B cell (primary cell): ENCODE data around the gene CTSO. TPM values are rescaled to one million over a fixed set of nuclear protein-coding genes. Genes with fewer than 3 reads are reported as not detected.

Source experiments
- ATAC-seq: fragments of 200-7000 bp; cut with Tn5 transposase; one replicate; pipeline ENCODE4 v1.10.0; 2021; ENCODE audit warnings: low read depth, mild to moderate bottlenecking, moderate number of reproducible peaks, moderate library complexity
- CTCF ChIA-PET: fragments of 350-600 bp; sonication (Branson Sonifier 250); formaldehyde crosslinking; loops from one replicate; lab custom pipeline; 2021; ENCODE audit warnings: antibody characterized with exemption, inconsistent platforms; lab: Charles Lee
- POLR2A ChIA-PET: fragments of 350-600 bp; sonication (Branson Sonifier 250); formaldehyde crosslinking; loops from one replicate; lab custom pipeline; 2021; ENCODE audit warnings: antibody characterized with exemption; lab: Charles Lee
- DNase-seq: peaks from one replicate; pipeline ENCODE4 v3.0.0; 2013
- H2AFZ ChIP-seq: 2 replicates; pipeline ENCODE4 v1.6.1; 2012; ENCODE audit warnings: mild to moderate bottlenecking, low read depth, low read length; ENCODE audit not compliant: insufficient read depth, poor library complexity, severe bottlenecking
- H3K27ac ChIP-seq, 2 donors: 1 replicate in 1 of 2; 2 replicates in 1 of 2; pipeline ENCODE4 v1.5.1; 2012 to 2013; ENCODE audit warnings: low read length in 2 of 2, mild to moderate bottlenecking in 2 of 2, moderate library complexity in 1 of 2
- H3K27me3 ChIP-seq, 4 experiments: fragments of 200-600 bp in 1 of 4; sonication (generic) in 1 of 4; replicated peaks in 1 of 4; 1 replicate in 2 of 4; 2 replicates in 2 of 4; pipeline versions ENCODE4 v1.6.1 to v1.7.0; 2013 to 2016; ENCODE audit warnings: low read length in 3 of 4, mild to moderate bottlenecking in 2 of 4, mixed read lengths in 1 of 4, moderate library complexity in 1 of 4; ENCODE audit not compliant: insufficient read depth in 4 of 4, control insufficient read depth in 3 of 4; ENCODE audit errors: control extremely low read depth in 1 of 4
- H3K36me3 ChIP-seq, 2 experiments: replicated peaks in 1 of 2; 1 replicate in 1 of 2; 2 replicates in 1 of 2; pipeline versions ENCODE4 v1.6.1 to v1.7.1; 2013; ENCODE audit warnings: low read length in 1 of 2; ENCODE audit not compliant: insufficient read depth in 2 of 2, control insufficient read depth in 1 of 2; ENCODE audit errors: control extremely low read depth in 1 of 2, extremely low read depth in 1 of 2
- H3K4me1 ChIP-seq, 2 donors: fragments of 200-600 bp in 1 of 2; sonication (generic) in 1 of 2; 1 replicate in 1 of 2; 2 replicates in 1 of 2; pipeline versions ENCODE4 v1.5.1 to v1.6.1; 2013 to 2017; ENCODE audit warnings: low read length in 2 of 2; ENCODE audit not compliant: control insufficient read depth in 2 of 2, insufficient read depth in 2 of 2
- H3K4me2 ChIP-seq: replicated peaks from 2 replicates; pipeline ENCODE3; 2012; ENCODE audit warnings: mild to moderate bottlenecking, low read depth, low read length; ENCODE audit not compliant: poor library complexity, severe bottlenecking
- H3K4me3 ChIP-seq, 5 experiments: fragments of 200-600 bp in 1 of 5; sonication (generic) in 1 of 5; 1 replicate in 3 of 5; 2 replicates in 2 of 5; pipeline versions ENCODE4 v1.5.1 to v1.7.0; 2011 to 2016; ENCODE audit warnings: low read length in 4 of 5, mild to moderate bottlenecking in 4 of 5, low read depth in 2 of 5, control low read depth in 1 of 5, moderate library complexity in 1 of 5; ENCODE audit not compliant: insufficient read depth in 1 of 5; ENCODE audit errors: control extremely low read depth in 1 of 5, extremely low read depth in 1 of 5
- H3K79me2 ChIP-seq: fragments of 200-600 bp; sonication (generic); one replicate; pipeline ENCODE4 v1.6.0; 2016; ENCODE audit warnings: low read length; ENCODE audit not compliant: control insufficient read depth, insufficient read depth
- H3K9ac ChIP-seq: fragments of 200-600 bp; sonication (generic); 2 replicates; pipeline ENCODE4 v1.6.1; 2017; ENCODE audit warnings: mild to moderate bottlenecking, low read length, moderate library complexity
- H3K9me3 ChIP-seq, 3 donors: one replicate each; pipeline versions ENCODE4 v1.6.1 to v1.7.1; 2013; ENCODE audit warnings: low read length in 2 of 3; ENCODE audit not compliant: control insufficient read depth in 2 of 3, insufficient read depth in 1 of 3; ENCODE audit errors: control extremely low read depth in 1 of 3
- H4K20me1 ChIP-seq: 2 replicates; pipeline ENCODE4 v1.6.0; 2012; ENCODE audit warnings: mild to moderate bottlenecking, low read length; ENCODE audit not compliant: insufficient read depth, control insufficient read depth, poor library complexity, severe bottlenecking
- H3K27ac Mint-ChIP-seq: one replicate; pipeline ENCODE4 v1.8.0; 2021; ENCODE audit warnings: mixed read lengths
- H3K27me3 Mint-ChIP-seq: one replicate; pipeline ENCODE4 v1.8.0; 2021; ENCODE audit warnings: mixed read lengths
- H3K4me1 Mint-ChIP-seq: one replicate; pipeline ENCODE4 v1.8.0; 2021; ENCODE audit warnings: mixed read lengths
- H3K4me3 Mint-ChIP-seq: one replicate; pipeline ENCODE4 v1.8.0; 2021; ENCODE audit warnings: mixed read lengths
- H3K9me3 Mint-ChIP-seq: one replicate; pipeline ENCODE4 v1.8.0; 2022; ENCODE audit warnings: mixed read lengths; ENCODE audit not compliant: insufficient read depth
- EZH2 ChIP-seq: IDR thresholded peaks from 2 replicates; pipeline ENCODE4 v1.6.1; 2012; ENCODE audit warnings: borderline replicate concordance, low read depth, mild to moderate bottlenecking, moderate library complexity, low read length; ENCODE audit not compliant: insufficient read depth, poor library complexity, severe bottlenecking
- WGBS: methylation state at CpG from one replicate; pipeline ENCODE4 v1.1.5; 2013; ENCODE audit warnings: missing lambda C conversion rate; ENCODE audit not compliant: insufficient coverage; 5-methylcytosine and 5-hydroxymethylcytosine counted together
- intact Hi-C: fragments of 100-400 bp; cut with micrococcal nuclease; formaldehyde crosslinking; loops from one replicate; pipeline ENCODE4 v1.10.0; 2022
- polyA plus RNA-seq: library from polyadenylated mRNA; depleted of rRNA; stranded (reverse); fragments of >200 nt; gene quantifications from 2 replicates; pipeline ENCODE4 v1.2.3, GENCODE V29; 2012
- total RNA-seq, 2 donors: library from RNA; stranded (reverse); fragments of 120-200 nt in 1 of 2; gene quantifications; 1 replicate in 1 of 2; 2 replicates in 1 of 2; pipeline versions ENCODE4 v1.2.3 to v1.2.4, GENCODE V29; 2013 to 2022
- TF ChIP-seq, protein P1 (sequence below): fragments of 200-600 bp; IDR thresholded peaks from one replicate; pipeline ENCODE4 v1.8.0; 2022; ENCODE audit warnings: antibody characterized with exemption, mild to moderate bottlenecking

Gene CTSO
- total and polyA plus RNA-seq, 2 donors (not counting 1 experiment from before 2014, with no cell fraction given), result 8.5 to 15.5 TPM

DNA sequence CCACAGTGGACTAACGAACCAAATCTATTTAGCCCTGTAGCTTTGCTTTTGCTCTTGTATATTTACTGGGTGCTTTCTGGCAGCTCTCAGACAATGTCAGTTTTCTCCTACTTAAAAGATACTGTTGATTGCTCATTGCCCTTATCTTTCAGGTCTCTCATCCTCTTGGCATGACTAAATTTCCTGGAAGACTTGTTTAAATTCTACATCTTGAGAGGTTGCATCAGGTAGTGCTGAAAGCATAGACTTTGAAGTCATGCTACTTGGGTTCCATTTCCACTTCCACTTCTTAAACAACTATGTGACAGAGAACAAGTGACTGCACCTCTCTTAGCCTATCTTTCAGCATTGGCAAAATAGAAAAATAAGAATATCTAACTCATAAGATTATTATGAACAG, 41.8 kb downstream of the CTSO start:
- TF ChIP-seq EZH2, result no peak
- TF ChIP-seq, protein P1, sequence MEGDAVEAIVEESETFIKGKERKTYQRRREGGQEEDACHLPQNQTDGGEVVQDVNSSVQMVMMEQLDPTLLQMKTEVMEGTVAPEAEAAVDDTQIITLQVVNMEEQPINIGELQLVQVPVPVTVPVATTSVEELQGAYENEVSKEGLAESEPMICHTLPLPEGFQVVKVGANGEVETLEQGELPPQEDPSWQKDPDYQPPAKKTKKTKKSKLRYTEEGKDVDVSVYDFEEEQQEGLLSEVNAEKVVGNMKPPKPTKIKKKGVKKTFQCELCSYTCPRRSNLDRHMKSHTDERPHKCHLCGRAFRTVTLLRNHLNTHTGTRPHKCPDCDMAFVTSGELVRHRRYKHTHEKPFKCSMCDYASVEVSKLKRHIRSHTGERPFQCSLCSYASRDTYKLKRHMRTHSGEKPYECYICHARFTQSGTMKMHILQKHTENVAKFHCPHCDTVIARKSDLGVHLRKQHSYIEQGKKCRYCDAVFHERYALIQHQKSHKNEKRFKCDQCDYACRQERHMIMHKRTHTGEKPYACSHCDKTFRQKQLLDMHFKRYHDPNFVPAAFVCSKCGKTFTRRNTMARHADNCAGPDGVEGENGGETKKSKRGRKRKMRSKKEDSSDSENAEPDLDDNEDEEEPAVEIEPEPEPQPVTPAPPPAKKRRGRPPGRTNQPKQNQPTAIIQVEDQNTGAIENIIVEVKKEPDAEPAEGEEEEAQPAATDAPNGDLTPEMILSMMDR, result no peak

DNA sequence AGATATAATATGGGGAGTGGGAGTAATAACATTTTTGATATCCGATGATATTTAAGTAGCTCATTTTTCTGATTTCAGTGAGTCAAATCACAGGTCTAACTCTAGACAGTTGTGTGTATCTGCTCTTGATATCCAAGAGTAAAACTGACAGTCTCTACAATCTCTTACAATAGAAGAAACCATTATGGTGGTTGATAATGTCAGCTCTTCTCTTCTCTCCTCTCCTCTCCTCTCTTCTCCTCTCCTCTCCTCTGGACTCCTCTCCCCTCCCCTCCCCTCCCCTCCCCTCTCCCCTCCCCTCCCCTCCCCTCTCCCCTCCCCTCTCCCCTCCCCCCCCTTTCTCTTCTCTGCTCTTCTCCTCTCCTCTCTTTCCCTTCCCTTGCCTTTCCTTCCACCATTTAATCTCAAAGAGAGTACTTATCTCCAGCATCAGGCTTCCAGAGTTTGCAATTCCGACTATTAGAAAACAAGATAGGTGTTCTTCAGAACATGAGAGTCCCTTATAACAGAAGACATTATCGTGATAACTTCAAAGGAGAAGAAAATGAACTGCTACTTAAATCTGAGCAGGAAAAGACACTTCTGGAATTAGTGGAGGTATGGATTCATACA, 43.9 kb downstream of the CTSO start:
- DNase-seq (no peak), ATAC-seq (no peak)
- WGBS, result no CpG with 5 or more reads among the region's 3 CpGs
- H3K4me1 ChIP-seq, result no peaks in the 10 kb centered on the region
- no peaks in the 10 kb centered on the region for H3K79me2 ChIP-seq
- no peak overlapping the region for H2AFZ ChIP-seq
- H3K27ac ChIP-seq, result no peak overlapping the region
- POLR2A ChIA-PET, result interaction anchor here (0.7 kb wide), 1 partner anchor 1068 kb away, joined by 3 read pairs; no protein-coding TSS in a partner anchor
- H3K27me3 ChIP-seq, result no peaks in the 10 kb centered on the region
- H4K20me1 ChIP-seq, result no peaks in the 10 kb centered on the region
- H3K4me3 ChIP-seq, result no peak overlapping the region
- H3K9me3 ChIP-seq, result peaks cover 0 to 1% (median 0%) of the 10 kb centered on the region in 3 donors
- H3K4me3 Mint-ChIP-seq, result no peak overlapping the region
- H3K4me2 ChIP-seq, result no peak overlapping the region
- no peak overlapping the region for H3K27ac Mint-ChIP-seq
- CTCF ChIA-PET, result interaction anchor here (0.7 kb wide), 1 partner anchor 9 kb away, joined by 3 read pairs; no protein-coding TSS in a partner anchor
- H3K4me1 Mint-ChIP-seq, result no peaks in the 10 kb centered on the region
- no peak overlapping the region for H3K9ac ChIP-seq
- H3K27me3 Mint-ChIP-seq, result no peaks in the 10 kb centered on the region
- intact Hi-C loops, result no loop called here
- TF ChIP-seq EZH2, result no peak
- TF ChIP-seq, protein P1, result no peak
- no peaks in the 10 kb centered on the region for H3K36me3 ChIP-seq
- H3K9me3 Mint-ChIP-seq, result no peaks in the 10 kb centered on the region

More for the DNA sequence above, 41.8 kb downstream of the CTSO start:
- no peaks in the 10 kb centered on the region for H3K9me3 ChIP-seq
- no peak overlapping the region for H3K4me3 ChIP-seq
- no peak overlapping the region for H3K4me2 ChIP-seq
- no peaks in the 10 kb centered on the region for H3K27me3 ChIP-seq
- ATAC-seq (no peak), DNase-seq (no peak)
- no peaks in the 10 kb centered on the region for H3K79me2 ChIP-seq
- no peaks in the 10 kb centered on the region for H3K4me1 Mint-ChIP-seq
- no peak overlapping the region for H3K27ac ChIP-seq
- H3K4me3 Mint-ChIP-seq, result no peak overlapping the region
- H4K20me1 ChIP-seq, result no peaks in the 10 kb centered on the region
- H3K27me3 Mint-ChIP-seq, result no peaks in the 10 kb centered on the region
- no peaks in the 10 kb centered on the region for H3K4me1 ChIP-seq
- intact Hi-C loops, result no loop called here
- POLR2A ChIA-PET, result no interaction called here
- CTCF ChIA-PET, result no interaction called here
- H3K9ac ChIP-seq, result no peak overlapping the region
- H2AFZ ChIP-seq, result no peak overlapping the region
- H3K9me3 Mint-ChIP-seq, result no peaks in the 10 kb centered on the region
- H3K36me3 ChIP-seq, result no peaks in the 10 kb centered on the region
- H3K27ac Mint-ChIP-seq, result no peak overlapping the region
- no CpG with 5 or more reads among the region's 1 CpG for WGBS
